Spinal cord (tissue), 10 donors: ENCODE data around the gene ME3. TPM values are rescaled to one million over a fixed set of nuclear protein-coding genes. Genes with fewer than 3 reads are reported as not detected.

ENCODE experiments used
- DNase-seq, 6 donors: peaks; one replicate each; pipeline versions ENCODE4 v3.0.0 to v3.0.0-alpha.2; 2013 to 2015; ENCODE audit warnings: low spot score in 6 of 6, low read depth in 4 of 6
- H3K27ac ChIP-seq: one replicate; pipeline ENCODE4 v1.5.1; 2013; ENCODE audit warnings: low read depth, low read length, control low read depth
- H3K27me3 ChIP-seq: one replicate; pipeline ENCODE4 v1.6.1; 2013; ENCODE audit warnings: low read length; ENCODE audit not compliant: control insufficient read depth, insufficient read depth
- H3K36me3 ChIP-seq: one replicate; pipeline ENCODE4 v1.6.1; 2013; ENCODE audit warnings: low read length; ENCODE audit not compliant: control insufficient read depth, insufficient read depth
- H3K4me1 ChIP-seq: one replicate; pipeline ENCODE4 v1.6.1; 2013; ENCODE audit warnings: low read length; ENCODE audit not compliant: control insufficient read depth, insufficient read depth
- H3K4me3 ChIP-seq: one replicate; pipeline ENCODE4 v1.5.1; 2013; ENCODE audit warnings: low read depth, low read length, control low read depth
- H3K9me3 ChIP-seq: one replicate; pipeline ENCODE4 v1.6.1; 2013; ENCODE audit warnings: low read length; ENCODE audit not compliant: control insufficient read depth, insufficient read depth
- WGBS: methylation state at CpG from one replicate; pipeline ENCODE4 v1.1.5; 2013; ENCODE audit warnings: missing lambda C conversion rate; ENCODE audit not compliant: insufficient coverage; 5-methylcytosine and 5-hydroxymethylcytosine counted together
- polyA plus RNA-seq, 2 donors: library from polyadenylated mRNA; unstranded; fragments of 120-200 nt; gene quantifications; one replicate each; pipeline ENCODE4 v1.2.1, GENCODE V29; 2013; ENCODE audit not compliant: insufficient read length in 2 of 2
- total RNA-seq, 2 donors: library from RNA; depleted of rRNA in 1 of 2; stranded (reverse); fragments of 120-200 nt in 1 of 2; fragments of >200 nt in 1 of 2; gene quantifications; one replicate each; pipeline versions ENCODE4 v1.2.3 to v1.2.4, GENCODE V29; 2013 to 2014
- donor health status: healthy.

ME3 gene
- total and polyA plus RNA-seq, 4 donors: 39.0 to 45.4 (median 44.6) TPM

DNA sequence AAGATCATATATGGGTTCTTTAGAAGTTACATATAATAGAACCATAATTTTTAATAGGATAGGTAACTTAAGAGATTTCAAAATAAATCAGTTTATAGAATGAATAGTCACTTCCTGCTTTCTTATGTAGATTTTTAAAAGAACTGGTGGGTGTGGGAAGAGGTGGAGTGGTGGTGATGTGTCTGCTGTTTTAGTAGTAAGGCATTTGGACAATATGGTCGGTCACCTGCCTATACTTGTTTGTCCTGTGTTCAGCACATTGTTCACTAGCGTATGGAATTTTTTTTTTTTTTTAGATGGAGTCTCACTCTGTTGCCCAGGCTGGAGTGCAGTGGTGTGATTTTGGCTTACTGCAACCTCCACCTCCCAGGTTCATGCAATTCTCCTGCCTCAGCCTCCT lies 258.4 kb downstream of the ME3 start:
- H3K4me3 ChIP-seq: no peak overlapping the region
- WGBS: no CpG with 5 or more reads among the region's 2 CpGs
- no peak for DNase-seq
- H3K27ac ChIP-seq: no peak overlapping the region
- no peaks in the 10 kb centered on the region for H3K9me3 ChIP-seq
- no peaks in the 10 kb centered on the region for H3K27me3 ChIP-seq
- peaks cover 2% of the 10 kb centered on the region for H3K36me3 ChIP-seq
- H3K4me1 ChIP-seq: no peaks in the 10 kb centered on the region

- Histone ChIP-seq H3K27ac (no peak overlapping the region), H3K4me1 (no peaks in the 10 kb centered on the region), H3K36me3 (peaks cover 2% of the 10 kb centered on the region), H3K9me3 (no peaks in the 10 kb centered on the region), H3K4me3 (no peak overlapping the region), H3K27me3 (no peaks in the 10 kb centered on the region)
- peak in 1 of 6 donors; percentile 21 for DNase-seq
These were observed 263.6 kb downstream of the ME3 start for GRCh38 chr11:86408845-86409244.

- DNase-seq: no peak
- WGBS: 91% methylated on average over 1 of the region's 1 CpG
- no peaks in the 10 kb centered on the region for H3K4me1 ChIP-seq
- no peaks in the 10 kb centered on the region for H3K36me3 ChIP-seq
- H3K4me3 ChIP-seq: no peak overlapping the region
- no peak overlapping the region for H3K27ac ChIP-seq
- no peaks in the 10 kb centered on the region for H3K27me3 ChIP-seq
- H3K9me3 ChIP-seq: no peaks in the 10 kb centered on the region
These were observed 269.0 kb downstream of the ME3 start for GRCh38 chr11:86403458-86403857.

- H3K27ac ChIP-seq: no peak overlapping the region
- 96% methylated on average over 2 of the region's 3 CpGs for WGBS
- no peaks in the 10 kb centered on the region for H3K9me3 ChIP-seq
- no peak for DNase-seq
- no peaks in the 10 kb centered on the region for H3K27me3 ChIP-seq
- H3K36me3 ChIP-seq: no peaks in the 10 kb centered on the region
- peaks cover 7% of the 10 kb centered on the region for H3K4me1 ChIP-seq
- no peak overlapping the region for H3K4me3 ChIP-seq
These were observed 274.3 kb downstream of the ME3 start for GRCh38 chr11:86398106-86398505.

- H3K36me3 ChIP-seq: no peaks in the 10 kb centered on the region
- H3K4me1 ChIP-seq: peaks cover 7% of the 10 kb centered on the region
- no peak overlapping the region for H3K4me3 ChIP-seq
- H3K27ac ChIP-seq: no peak overlapping the region
- no peak for DNase-seq
- no peaks in the 10 kb centered on the region for H3K9me3 ChIP-seq
- no peaks in the 10 kb centered on the region for H3K27me3 ChIP-seq
These were observed 275.1 kb downstream of the ME3 start for GRCh38 chr11:86397351-86397750.

DNA sequence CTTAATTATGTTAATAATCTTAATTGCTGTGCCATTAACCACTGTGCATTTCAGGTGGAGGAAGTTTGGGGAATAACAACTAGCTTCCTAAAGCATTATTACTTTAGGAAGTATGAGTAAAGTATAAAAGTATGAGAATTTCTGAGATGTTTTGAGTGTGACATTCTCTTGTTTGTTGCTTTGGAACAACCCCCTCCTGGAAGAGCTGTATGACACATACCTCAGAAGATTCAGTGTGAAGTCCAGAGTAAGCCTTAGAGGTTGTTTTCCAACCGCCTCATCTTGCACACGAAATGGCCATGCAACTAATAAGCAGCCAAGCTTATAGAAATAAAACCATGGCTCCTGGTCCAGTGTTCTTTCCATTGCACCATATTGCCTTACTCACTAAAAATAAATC lies 276.0 kb downstream of the ME3 start:
- H3K4me3 ChIP-seq: no peak overlapping the region
- no peak overlapping the region for H3K27ac ChIP-seq
- H3K9me3 ChIP-seq: no peaks in the 10 kb centered on the region
- 60% methylated on average over 1 of the region's 2 CpGs for WGBS
- no peaks in the 10 kb centered on the region for H3K27me3 ChIP-seq
- no peaks in the 10 kb centered on the region for H3K36me3 ChIP-seq
- DNase-seq: no peak
- peaks cover 7% of the 10 kb centered on the region for H3K4me1 ChIP-seq

GRCh38 chr11:86395061-86395551 lies 277.3 kb downstream of the ME3 start:
- H3K36me3 ChIP-seq: no peaks in the 10 kb centered on the region
- DNase-seq: no peak
- WGBS: 39% methylated on average over 5 of the region's 6 CpGs

More at GRCh38 chr11:86395061-86395551, 277.3 kb downstream of the ME3 start:
- no peaks in the 10 kb centered on the region for H3K27me3 ChIP-seq
- H3K27ac ChIP-seq: no peak overlapping the region
- no peaks in the 10 kb centered on the region for H3K9me3 ChIP-seq
- no peak overlapping the region for H3K4me3 ChIP-seq
- H3K4me1 ChIP-seq: peaks cover 7% of the 10 kb centered on the region

Other genes with a start within 250 kb of the ME3 start
- gene PRSS23, start 127.9 kb upstream of the ME3 start, total RNA-seq: 10 to 100 TPM; 25.5 to 56.4 TPM
- gene PRSS23, start 127.9 kb upstream of the ME3 start, polyA plus RNA-seq: 10 to 100 TPM; 21.0 to 24.1 TPM